ENCODE measurements around the gene LRRC45. TPM values are rescaled to one million over a fixed set of nuclear protein-coding genes. Genes with fewer than 3 reads are reported as not detected.

Gene LRRC45
- total and polyA plus RNA-seq, 9 of the 15 experiments (the other 6 are each of a cell fraction or from before 2014, with no cell fraction given): 3.5 to 21.5 (median 11.2) TPM; not detected in 2

DNA sequence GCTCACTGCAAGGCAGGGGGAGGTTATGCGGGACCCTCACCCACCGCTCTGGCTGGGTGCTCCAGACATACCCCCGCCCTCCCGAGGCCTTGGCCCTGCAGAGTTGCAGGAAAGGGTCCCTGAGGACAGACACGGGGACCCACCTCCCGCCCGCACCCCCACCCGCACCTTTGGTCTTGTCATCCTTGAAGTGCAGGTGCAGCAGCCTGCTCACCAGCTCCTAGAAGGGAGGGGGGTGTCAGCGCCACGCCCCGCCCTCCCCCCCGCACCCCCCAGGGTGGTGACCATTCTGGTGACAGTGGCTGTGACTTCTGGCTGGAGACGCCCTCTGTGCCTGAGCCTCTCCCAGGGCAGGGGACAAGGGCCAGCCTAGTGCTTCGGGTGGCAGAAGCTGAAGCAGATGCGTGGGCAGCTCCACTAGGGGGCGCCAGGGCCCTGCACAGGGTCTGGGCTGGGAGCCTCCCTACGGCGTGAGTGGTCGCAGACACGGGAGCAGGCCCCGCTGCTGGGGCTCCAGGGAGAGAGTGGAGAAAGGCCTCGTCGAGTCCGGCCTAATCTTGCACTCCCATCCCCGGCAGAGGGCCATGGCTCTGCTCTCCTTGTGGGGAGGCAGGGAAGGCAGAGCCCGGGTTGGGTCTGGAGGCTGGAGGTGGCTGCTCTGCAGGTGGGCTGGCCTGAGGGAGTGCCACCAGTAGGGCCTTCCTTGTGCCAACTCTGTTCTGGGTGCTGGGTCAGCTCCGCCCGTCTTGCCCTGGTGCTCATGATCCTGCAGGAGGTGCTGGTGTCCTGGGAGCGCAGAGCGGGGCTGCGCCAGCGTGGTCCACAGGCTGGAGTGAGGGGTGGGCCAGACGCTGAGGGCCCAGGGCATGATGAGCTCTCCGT lies 3.2 kb upstream of the LRRC45 start (continued):
- TF ChIP-seq RBM17 (IDR thresholded peaks at IDR 0.05; ENCODE audit: borderline replicate concordance, low read depth, low read length): no peak
- no peak for TF ChIP-seq SUPT5H (IDR thresholded peaks at IDR 0.05)
- no peak for TF ChIP-seq ILK (tag; IDR thresholded peaks at IDR 0.05; ENCODE audit: borderline replicate concordance, low read depth)
- TF ChIP-seq SRSF1 (IDR thresholded peaks at IDR 0.05; ENCODE audit: low read depth, low read length): no peak
- TF ChIP-seq, protein P1, sequence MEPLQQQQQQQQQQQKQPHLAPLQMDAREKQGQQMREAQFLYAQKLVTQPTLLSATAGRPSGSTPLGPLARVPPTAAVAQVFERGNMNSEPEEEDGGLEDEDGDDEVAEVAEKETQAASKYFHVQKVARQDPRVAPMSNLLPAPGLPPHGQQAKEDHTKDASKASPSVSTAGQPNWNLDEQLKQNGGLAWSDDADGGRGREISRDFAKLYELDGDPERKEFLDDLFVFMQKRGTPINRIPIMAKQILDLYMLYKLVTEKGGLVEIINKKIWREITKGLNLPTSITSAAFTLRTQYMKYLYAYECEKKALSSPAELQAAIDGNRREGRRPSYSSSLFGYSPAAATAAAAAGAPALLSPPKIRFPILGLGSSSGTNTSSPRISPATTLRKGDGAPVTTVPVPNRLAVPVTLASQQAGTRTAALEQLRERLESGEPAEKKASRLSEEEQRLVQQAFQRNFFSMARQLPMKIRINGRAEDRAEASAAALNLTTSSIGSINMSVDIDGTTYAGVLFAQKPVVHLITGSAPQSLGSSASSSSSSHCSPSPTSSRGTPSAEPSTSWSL (CRISPR knock-in tag; IDR thresholded peaks at IDR 0.05; ENCODE audit: borderline replicate concordance): no peak
- no peak for TF ChIP-seq HDAC3 (IDR thresholded peaks at IDR 0.05; ENCODE audit: borderline replicate concordance, partially characterized antibody)
- TF ChIP-seq TSHZ1 (CRISPR knock-in tag; IDR thresholded peaks at IDR 0.05): no peak
- peak; percentile 43; the same call in 1 of the 2 replicates for TF ChIP-seq RBFOX2 (IDR thresholded peaks at IDR 0.05; ENCODE audit: low read depth, low read length)
- no peak for TF ChIP-seq ELF1 (tag; IDR thresholded peaks at IDR 0.05)
- TF ChIP-seq ATF6 (CRISPR knock-in tag; IDR thresholded peaks at IDR 0.05): no peak
- TF ChIP-seq RAD21 (CRISPR knock-in tag; conservative IDR thresholded peaks at IDR 0.05 in 1 of 2, IDR thresholded peaks at IDR 0.05 in 1 of 2): peak in 1 of 2 experiments; percentile 55; a peak in 3 of 4 replicates
- no peak for TF ChIP-seq BRCA1 (IDR thresholded peaks at IDR 0.05)
- TF ChIP-seq BRCA1 (CRISPR knock-in tag; IDR thresholded peaks at IDR 0.05): no peak
- TF ChIP-seq ILF3 (IDR thresholded peaks at IDR 0.05; ENCODE audit: borderline replicate concordance): no peak
- no peak for TF ChIP-seq BDP1 (IDR thresholded peaks at IDR 0.05; ENCODE audit: insufficient read depth, insufficient read length)
- no peak for TF ChIP-seq STAT6 (CRISPR knock-in tag; IDR thresholded peaks at IDR 0.05)
- TF ChIP-seq ZNF146 (CRISPR knock-in tag; IDR thresholded peaks at IDR 0.05; ENCODE audit: unreplicated experiment): no peak
